ENCODE measurements around the gene PPP2R2C.
A peak's percentile ranks its signal among the peaks of the same experiment; 100 is the strongest.

PPP2R2C gene

DNA sequence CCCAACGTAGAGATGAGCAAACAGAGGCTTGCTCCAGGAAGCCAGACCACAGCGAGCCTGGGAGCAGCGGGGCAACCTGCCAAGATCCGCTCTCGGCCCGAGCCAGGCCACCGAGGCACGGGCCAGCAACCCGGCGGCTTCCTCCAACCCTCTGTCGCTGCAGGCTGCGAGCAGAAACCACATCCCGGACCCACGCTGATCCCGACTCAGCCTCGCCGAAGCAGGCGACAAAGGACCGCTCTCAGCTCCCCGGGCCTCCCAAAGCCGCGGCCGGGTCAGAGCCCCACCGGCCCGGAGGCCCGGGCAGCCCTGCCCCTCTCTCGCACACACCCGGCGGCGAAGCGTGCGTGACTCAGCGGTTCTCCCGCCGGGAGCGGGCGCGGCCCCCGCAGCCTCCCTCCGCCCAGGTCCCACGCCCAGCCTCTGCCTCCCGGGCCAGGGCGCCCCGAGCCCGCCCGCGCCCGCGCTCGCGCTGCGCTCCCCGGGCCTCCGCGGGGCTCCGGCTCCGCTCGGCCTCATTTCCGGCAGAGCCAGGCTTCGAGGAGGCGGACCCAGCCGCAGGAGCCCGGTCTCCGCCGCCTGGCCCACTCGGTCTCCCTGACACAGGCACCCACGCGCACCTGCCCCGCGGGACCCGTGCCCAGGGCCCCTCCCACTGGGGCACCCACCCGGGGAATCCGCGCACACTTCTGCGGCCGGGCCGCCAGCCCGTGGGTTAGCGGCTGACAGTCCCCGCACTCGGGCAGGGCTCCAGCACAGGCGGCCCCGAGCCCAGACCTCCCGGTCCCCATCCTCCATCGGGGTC, 1.7 kb downstream of the PPP2R2C start:
- TF ChIP-seq CTCF (IDR thresholded peaks at IDR 0.05; ENCODE audit: low read depth, low read length, missing control alignments) = no peak
- no peak for DNase-seq (ENCODE audit: extremely low read depth, low read depth)
- 0 out of 2 replicates have a peak overlapping the region, but pooled peaks have one; percentile 15 for H3K4me3 ChIP-seq (replicated peaks; ENCODE audit: low read depth, low read length)

GRCh38 chr4:6469898-6470501, 2.4 kb downstream of the PPP2R2C start:
- no peak for DNase-seq (ENCODE audit: extremely low read depth, low read depth)
- TF ChIP-seq CTCF (IDR thresholded peaks at IDR 0.05; ENCODE audit: low read depth, low read length, missing control alignments) = no peak
- H3K4me3 ChIP-seq (replicated peaks; ENCODE audit: low read depth, low read length) = no peak overlapping the region

DNA sequence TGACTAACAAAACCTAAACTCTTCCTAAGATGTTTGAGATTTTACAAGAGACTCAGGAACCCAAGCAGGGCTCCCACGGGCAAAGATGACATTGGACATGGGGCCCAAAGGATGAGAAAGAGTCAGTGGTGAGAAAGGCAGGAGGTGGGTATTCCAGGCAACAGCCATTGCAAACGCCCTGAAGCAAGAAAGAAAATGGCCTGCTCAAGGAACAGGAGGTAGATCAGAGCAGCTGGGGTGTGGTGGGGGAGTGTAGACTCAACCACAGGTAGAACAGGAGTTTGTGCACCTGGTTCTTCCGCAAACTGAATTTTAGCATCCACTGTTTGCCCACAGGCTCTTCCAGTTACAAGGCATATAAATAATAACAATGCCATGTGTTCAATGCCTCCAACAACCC, 3.3 kb downstream of the PPP2R2C start:
- TF ChIP-seq CTCF (IDR thresholded peaks at IDR 0.05; ENCODE audit: low read depth, low read length, missing control alignments) = no peak
- DNase-seq (ENCODE audit: extremely low read depth, low read depth) = no peak
- H3K4me3 ChIP-seq (replicated peaks; ENCODE audit: low read depth, low read length) = no peak overlapping the region

DNA sequence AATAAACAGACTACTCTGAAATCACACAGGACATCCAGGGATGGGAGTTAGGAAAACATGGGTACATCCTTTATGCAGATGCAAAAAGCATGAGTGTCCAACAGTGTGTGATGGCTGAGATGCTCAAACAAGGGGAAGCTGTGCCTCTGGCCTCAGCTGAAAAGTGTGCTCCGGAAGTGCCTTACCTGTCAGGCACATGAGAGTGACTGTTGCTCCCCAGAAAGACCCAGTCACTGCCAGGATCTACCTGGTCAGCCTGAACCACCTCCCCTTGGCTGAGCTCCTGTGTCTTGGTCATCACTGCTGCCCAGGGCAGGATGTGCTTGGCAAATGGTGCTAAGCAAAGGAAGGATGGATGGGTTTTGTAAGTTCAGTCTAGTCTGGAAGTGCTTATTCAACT, 4.0 kb downstream of the PPP2R2C start:
- no peak for DNase-seq (ENCODE audit: extremely low read depth, low read depth)
- H3K4me3 ChIP-seq (replicated peaks; ENCODE audit: low read depth, low read length) = no peak overlapping the region
- no peak for TF ChIP-seq CTCF (IDR thresholded peaks at IDR 0.05; ENCODE audit: low read depth, low read length, missing control alignments)

DNA sequence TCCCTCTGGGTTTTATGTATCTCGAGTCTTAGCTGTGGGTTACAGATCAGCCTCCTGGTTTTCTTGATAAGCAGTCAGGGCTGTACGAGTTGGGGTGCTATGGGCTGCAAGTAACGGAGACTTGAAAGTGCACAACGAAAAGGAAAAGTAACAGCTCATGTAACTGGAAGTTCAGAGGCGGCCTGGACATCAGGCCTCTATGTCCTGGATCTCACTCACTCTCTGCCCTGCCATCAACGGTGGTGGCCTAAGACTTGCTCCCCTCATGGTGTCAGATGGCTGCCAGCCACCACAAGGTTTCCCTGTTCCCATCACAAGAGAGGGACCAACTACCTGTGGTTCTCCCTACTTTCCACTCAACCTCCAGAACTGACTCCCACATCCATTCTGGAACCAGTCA, 4.8 kb downstream of the PPP2R2C start:
- DNase-seq (ENCODE audit: extremely low read depth, low read depth) = no peak
- no peak overlapping the region for H3K4me3 ChIP-seq (replicated peaks; ENCODE audit: low read depth, low read length)
- no peak for TF ChIP-seq CTCF (IDR thresholded peaks at IDR 0.05; ENCODE audit: low read depth, low read length, missing control alignments)

- no peak overlapping the region for H3K4me3 ChIP-seq (replicated peaks; ENCODE audit: low read depth, low read length)
- no peak for TF ChIP-seq CTCF (IDR thresholded peaks at IDR 0.05; ENCODE audit: low read depth, low read length, missing control alignments)
- no peak for DNase-seq (ENCODE audit: extremely low read depth, low read depth)
Measured at GRCh38 chr4:6466756-6467381, 5.5 kb downstream of the PPP2R2C start.
